IMR-90 (cell line): Measurements from ENCODE around the gene SLC13A1. TPM values are rescaled to one million over a fixed set of nuclear protein-coding genes. Genes with fewer than 3 reads are reported as not detected.

ENCODE experiments used
- ATAC-seq: fragments of 200-7000 bp; cut with Tn5 transposase; 2 replicates; pipeline ENCODE4 v1.9.1; 2020; ENCODE audit warnings: low read depth, mild to moderate bottlenecking, moderate library complexity
- BruUV-seq: library from RNA; stranded (reverse); fragments of 400-500 nt; replicated peaks from 2 replicates; lab custom pipeline; 2021; lab: Mats Ljungman, UMichigan
- CTCF ChIA-PET: fragments of 300-600 bp; formaldehyde crosslinking; extraction: SDS; loops from one replicate; lab custom pipeline; 2021; ENCODE audit warnings: antibody characterized with exemption; lab: Yijun Ruan, JAX
- POLR2A ChIA-PET: fragments of 300-600 bp; sonication (Branson Sonifier 250); formaldehyde crosslinking; loops from one replicate; lab custom pipeline; 2022; ENCODE audit warnings: antibody characterized with exemption; ENCODE audit not compliant: unreplicated experiment; lab: Charles Lee
- DNase-seq: peaks from one replicate; pipeline ENCODE4 v3.0.0; 2013
- H2AFZ ChIP-seq: replicated peaks from 2 replicates; pipeline ENCODE3; 2013; ENCODE audit warnings: low read length, mild to moderate bottlenecking; ENCODE audit not compliant: poor library complexity
- H2AK5ac ChIP-seq: 2 replicates; pipeline ENCODE4 v1.6.1; 2013; ENCODE audit warnings: low read depth, low read length, inconsistent platforms
- H2AK9ac ChIP-seq: replicated peaks from 2 replicates; pipeline ENCODE3; 2013; ENCODE audit warnings: mild to moderate bottlenecking, low read depth, low read length, moderate library complexity; ENCODE audit not compliant: poor library complexity
- H2BK120ac ChIP-seq: 2 replicates; pipeline ENCODE4 v1.6.1; 2013; ENCODE audit warnings: low read depth, low read length, inconsistent platforms
- H2BK15ac ChIP-seq: 3 replicates; pipeline ENCODE4 v1.6.1; 2013; ENCODE audit warnings: low read depth, low read length, inconsistent platforms
- H2BK20ac ChIP-seq: 2 replicates; pipeline ENCODE4 v1.6.1; 2013; ENCODE audit warnings: low read depth, mild to moderate bottlenecking, inconsistent platforms, low read length, moderate library complexity
- H2BK5ac ChIP-seq: 2 replicates; pipeline ENCODE4 v1.6.1; 2013; ENCODE audit warnings: mild to moderate bottlenecking, low read depth, low read length, inconsistent platforms; ENCODE audit not compliant: poor library complexity, severe bottlenecking
- H3K14ac ChIP-seq: replicated peaks from 2 replicates; pipeline ENCODE4 v1.6.1; 2013; ENCODE audit warnings: low read depth, low read length, inconsistent platforms
- H3K18ac ChIP-seq: 2 replicates; pipeline ENCODE4 v1.6.1; 2013; ENCODE audit warnings: low read depth, low read length, control low read depth
- H3K23ac ChIP-seq: 2 replicates; pipeline ENCODE4 v1.6.1; 2013; ENCODE audit warnings: low read depth, low read length, inconsistent platforms
- H3K27ac ChIP-seq: 2 replicates; pipeline ENCODE4 v1.5.1; 2013; ENCODE audit warnings: mild to moderate bottlenecking, control low read depth, low read length; ENCODE audit not compliant: insufficient read depth
- H3K27me3 ChIP-seq: 2 replicates; pipeline ENCODE4 v1.6.1; 2013; ENCODE audit warnings: low read length; ENCODE audit not compliant: control insufficient read depth, insufficient read depth
- H3K36me3 ChIP-seq: 2 replicates; pipeline ENCODE4 v1.6.1; 2013; ENCODE audit warnings: low read length, mixed read lengths; ENCODE audit not compliant: control insufficient read depth, insufficient read depth
- H3K4ac ChIP-seq: 2 replicates; pipeline ENCODE4 v1.6.1; 2013; ENCODE audit warnings: low read depth, low read length, inconsistent platforms
- H3K4me1 ChIP-seq: 2 replicates; pipeline ENCODE4 v1.6.1; 2013; ENCODE audit warnings: low read length, mixed read lengths; ENCODE audit not compliant: control insufficient read depth, insufficient read depth
- H3K4me2 ChIP-seq: 2 replicates; pipeline ENCODE4 v1.6.1; 2013; ENCODE audit warnings: low read depth, mild to moderate bottlenecking, control low read depth, low read length, moderate library complexity
- H3K4me3 ChIP-seq: 2 replicates; pipeline ENCODE4 v1.5.1; 2013; ENCODE audit warnings: low read depth, mild to moderate bottlenecking, control low read depth, low read length, moderate library complexity; ENCODE audit not compliant: insufficient read depth
- H3K56ac ChIP-seq: 2 replicates; pipeline ENCODE4 v1.6.1; 2013; ENCODE audit warnings: low read length, inconsistent platforms; ENCODE audit not compliant: insufficient read depth; ENCODE audit errors: extremely low read depth
- H3K79me1 ChIP-seq, 2 experiments: 2 replicates each; pipeline ENCODE4 v1.6.1; 2013; ENCODE audit warnings: low read length in 2 of 2, inconsistent platforms in 1 of 2, low read depth in 1 of 2
- H3K9ac ChIP-seq: 2 replicates; pipeline ENCODE4 v1.6.1; 2013; ENCODE audit warnings: low read depth, low read length, control low read depth
- H3K9me1 ChIP-seq: 2 replicates; pipeline ENCODE4 v1.6.1; 2013; ENCODE audit warnings: low read length, inconsistent platforms; ENCODE audit not compliant: insufficient read depth
- H3K9me3 ChIP-seq: 2 replicates; pipeline ENCODE4 v1.6.1; 2013; ENCODE audit warnings: low read length; ENCODE audit not compliant: control insufficient read depth, insufficient read depth
- H4K20me1 ChIP-seq: 2 replicates; pipeline ENCODE4 v1.6.1; 2013; ENCODE audit warnings: low read length, inconsistent platforms; ENCODE audit not compliant: insufficient read depth
- H4K5ac ChIP-seq: 2 replicates; pipeline ENCODE4 v1.6.1; 2013; ENCODE audit warnings: mild to moderate bottlenecking, low read depth, low read length, control low read depth
- H4K8ac ChIP-seq, 2 experiments: 2 replicates each; pipeline ENCODE4 v1.6.1; 2013; ENCODE audit warnings: low read depth in 2 of 2, low read length in 2 of 2, control low read depth in 1 of 2, inconsistent platforms in 1 of 2
- H4K91ac ChIP-seq: 2 replicates; pipeline ENCODE4 v1.6.1; 2013; ENCODE audit warnings: low read depth, low read length, inconsistent platforms; ENCODE audit not compliant: insufficient read depth
- CEBPB ChIP-seq: IDR thresholded peaks from 2 replicates; pipeline ENCODE4 v1.6.1; 2012; ENCODE audit warnings: low read depth, low read length, improper control_type of control experiment
- CHD1 ChIP-seq: IDR thresholded peaks from 2 replicates; pipeline ENCODE4 v1.6.1; 2012; ENCODE audit warnings: low read depth, low read length, improper control_type of control experiment
- CTCF ChIP-seq: conservative IDR thresholded peaks from 2 replicates; pipeline ENCODE4 v1.5.1; 2012; ENCODE audit warnings: mild to moderate bottlenecking, low read depth, low read length, improper control_type of control experiment
- ELK1 ChIP-seq: fragments of 150-350 bp; IDR thresholded peaks from 2 replicates; pipeline ENCODE4 v1.6.1; 2016; ENCODE audit warnings: low read depth, mild to moderate bottlenecking, low read length, moderate library complexity, borderline replicate concordance
- FOS ChIP-seq: fragments of 150-350 bp; IDR thresholded peaks from 2 replicates; pipeline ENCODE4 v1.6.1; 2016; ENCODE audit warnings: low read depth, low read length
- MAFK ChIP-seq: IDR thresholded peaks from 2 replicates; pipeline ENCODE4 v1.6.1; 2012; ENCODE audit warnings: low read depth, low read length, improper control_type of control experiment
- MAZ ChIP-seq: IDR thresholded peaks from 2 replicates; pipeline ENCODE4 v1.6.1; 2012; ENCODE audit warnings: low read depth, mild to moderate bottlenecking, low read length, improper control_type of control experiment, moderate library complexity, borderline replicate concordance
- MXI1 ChIP-seq: IDR thresholded peaks from 2 replicates; pipeline ENCODE4 v1.6.1; 2012; ENCODE audit warnings: low read depth, mild to moderate bottlenecking, low read length, moderate library complexity, borderline replicate concordance
- RAD21 ChIP-seq: IDR thresholded peaks from 2 replicates; pipeline ENCODE4 v1.6.1; 2012; ENCODE audit warnings: low read length, improper control_type of control experiment
- RFX5 ChIP-seq: IDR thresholded peaks from 2 replicates; pipeline ENCODE4 v1.8.0; 2012; ENCODE audit warnings: low read depth, mild to moderate bottlenecking, low read length, moderate library complexity
- SMC3 ChIP-seq: fragments of 150-350 bp; IDR thresholded peaks from 2 replicates; pipeline ENCODE4 v1.6.1; 2016; ENCODE audit warnings: low read depth, mild to moderate bottlenecking, antibody characterized with exemption, low read length, moderate library complexity
- USF2 ChIP-seq: fragments of 150-350 bp; IDR thresholded peaks from 2 replicates; pipeline ENCODE4 v1.6.1; 2017; ENCODE audit warnings: mild to moderate bottlenecking, antibody characterized with exemption, low read length, low read depth
- WGBS, 2 experiments: methylation state at CpG; one replicate each; pipeline versions ENCODE4 v1.1.5 to v1.1.7; 2013; ENCODE audit warnings: missing lambda C conversion rate in 2 of 2; ENCODE audit not compliant: insufficient read length in 1 of 2; ENCODE audit errors: extremely low coverage in 2 of 2; 5-methylcytosine and 5-hydroxymethylcytosine counted together
- dilution Hi-C: fragments of 300-500 bp; cut with HindIII; formaldehyde crosslinking; loops from one replicate; pipeline ENCODE4 v1.14.3; 2018; ENCODE audit warnings: low sequenced_read_pairs; ENCODE audit not compliant: unreplicated experiment
- in situ Hi-C: fragments of 300-500 bp; cut with MboI; formaldehyde crosslinking; loops from 3 replicates; pipeline ENCODE4 v1.14.3; 2019; ENCODE audit warnings: low sequenced_read_pairs, inconsistent platforms, mixed read lengths
- intact Hi-C: fragments of 100-400 bp; cut with micrococcal nuclease; formaldehyde crosslinking; loops from 2 replicates; pipeline ENCODE4 v1.10.0; 2022
- polyA plus RNA-seq, 3 experiments: library from polyadenylated mRNA; depleted of rRNA; stranded (reverse); fragments of >200 nt; gene quantifications; 2 replicates each; pipeline ENCODE4 v1.2.3, GENCODE V29; 2012; ENCODE audit warnings: low replicate concordance in 1 of 3
- total RNA-seq: library from RNA; depleted of rRNA; stranded (reverse); fragments of >200 nt; gene quantifications from 2 replicates; pipeline ENCODE4 v1.2.3, GENCODE V29; 2012

The SLC13A1 gene
- total and polyA plus RNA-seq, 2 of the 4 experiments (the other 2 are of a cell fraction) = not detected

GRCh38 chr7:123183431-123183830 is 16.3 kb downstream of the SLC13A1 start:
- dilution Hi-C loops (no loop called here), intact Hi-C loops (no loop called here), in situ Hi-C loops (no loop called here)
- Histone ChIP-seq H3K4me2 (no peak overlapping the region), H4K5ac (no peak overlapping the region), H2AK9ac (no peak overlapping the region), H3K36me3 (no peaks in the 10 kb centered on the region), H4K20me1 (no peaks in the 10 kb centered on the region), H3K4me1 (no peaks in the 10 kb centered on the region), H3K56ac (no peak overlapping the region), H3K4me3 (no peak overlapping the region), H2BK5ac (no peak overlapping the region), H2AFZ (no peak overlapping the region), H3K27ac (no peak overlapping the region), H3K9ac (no peak overlapping the region), H3K23ac (no peak overlapping the region), H3K9me3 (no peaks in the 10 kb centered on the region), H3K79me1 (no peaks in the 10 kb centered on the region), H3K14ac (no peak overlapping the region), H4K8ac (no peak overlapping the region), H4K91ac (no peak overlapping the region), H3K4ac (no peak overlapping the region), H2AK5ac (no peak overlapping the region), H3K27me3 (no peaks in the 10 kb centered on the region), H2BK15ac (no peak overlapping the region), H3K18ac (no peak overlapping the region), H2BK120ac (no peak overlapping the region), H3K9me1 (no peaks in the 10 kb centered on the region), H2BK20ac (no peak overlapping the region)
- CTCF ChIA-PET = no interaction called here
- DNase-seq (no peak), ATAC-seq (no peak)
- no TSS peak for BruUV-seq
- TF ChIP-seq CEBPB (no peak), MAZ (no peak), USF2 (no peak), ELK1 (no peak), CHD1 (no peak), MAFK (no peak), RFX5 (no peak), MXI1 (no peak), CTCF (no peak), RAD21 (no peak), FOS (no peak), SMC3 (no peak)
- POLR2A ChIA-PET = no interaction called here
- no CpG with 5 or more reads among the region's 2 CpGs for WGBS, 2 experiments
